Neural progenitor cell (in vitro differentiated cells): ENCODE data around the gene ETV7.

Experiments used
- CTCF ChIP-seq: fragments of 200-600 bp; sonication (generic); IDR thresholded peaks from 2 replicates; pipeline ENCODE4 v1.5.1; 2017; ENCODE audit warnings: antibody characterized with exemption, mild to moderate bottlenecking
- EZH2 ChIP-seq: fragments of 200-600 bp; sonication (generic); IDR thresholded peaks from 2 replicates; pipeline ENCODE4 v1.6.1; 2017; ENCODE audit warnings: antibody characterized with exemption, mild to moderate bottlenecking, moderate library complexity

GRCh38 chr6:36317623-36318022 lies 69.8 kb downstream of the ETV7 start:
- TF ChIP-seq CTCF: no peak
- no peak for TF ChIP-seq EZH2
